Measurements from ENCODE around the gene SMARCA2.

- no peak for TF ChIP-seq SPI1 (IDR thresholded peaks at IDR 0.05; ENCODE audit: low read depth, low read length)
- no peak for TF ChIP-seq POLR2A (IDR thresholded peaks at IDR 0.05; ENCODE audit: low read depth, low read length)
- no peak for TF ChIP-seq POLR2AphosphoS5 (IDR thresholded peaks at IDR 0.05; ENCODE audit: low read depth, low read length)
- no peak for TF ChIP-seq TAF1 (IDR thresholded peaks at IDR 0.05; ENCODE audit: low read depth, low read length)
- TF ChIP-seq POU2F2 (IDR thresholded peaks at IDR 0.05; ENCODE audit: low read depth, low read length), result no peak
- TF ChIP-seq PAX5 (IDR thresholded peaks at IDR 0.05; ENCODE audit: insufficient read depth, low read length, severe bottlenecking), result no peak
Observed at GRCh38 chr9:1982074-1982473, 33.1 kb upstream of the SMARCA2 start.

Data from GM12891 (cell line).